Measurements from ENCODE around the gene VEGFB. TPM values are rescaled to one million over a fixed set of nuclear protein-coding genes. Genes with fewer than 3 reads are reported as not detected.

The VEGFB gene
- total RNA-seq, 4 donors from 2014 or later = 20.0 to 120 (median 26.0) TPM

GRCh38 chr11:64192434-64192833 lies 42.0 kb upstream of the VEGFB start:
- Histone ChIP-seq H3K4me3 (no peak overlapping the region), H3K27ac (no peak overlapping the region), H3K36me3 (no peaks in the 10 kb centered on the region), H3K9me3 (no peaks in the 10 kb centered on the region), H3K27me3 (no peaks in the 10 kb centered on the region), H3K4me1 (peaks cover 0 to 3% of the 10 kb centered on the region in 2 donors)
- intact Hi-C loops (cut with DNase I; ENCODE audit: low total_unique reads) = no loop called here
- TF ChIP-seq CTCF (IDR thresholded peaks at IDR 0.05) (no peak), POLR2A (IDR thresholded peaks at IDR 0.05) (no peak)
- DNase-seq = no peak

- Histone ChIP-seq H3K27ac (no peak overlapping the region), H3K36me3 (no peaks in the 10 kb centered on the region), H3K4me3 (no peak overlapping the region), H3K9me3 (no peaks in the 10 kb centered on the region), H3K4me1 (no peaks in the 10 kb centered on the region), H3K27me3 (no peaks in the 10 kb centered on the region)
- no peak for DNase-seq
- TF ChIP-seq POLR2A (IDR thresholded peaks at IDR 0.05) (no peak), CTCF (IDR thresholded peaks at IDR 0.05) (no peak)
- intact Hi-C loops (cut with DNase I; ENCODE audit: low total_unique reads) = no loop called here
These were observed 37.8 kb upstream of the VEGFB start for GRCh38 chr11:64196626-64197025.

- Histone ChIP-seq H3K36me3 (no peaks in the 10 kb centered on the region), H3K9me3 (no peaks in the 10 kb centered on the region), H3K27me3 (no peaks in the 10 kb centered on the region), H3K4me1 (no peaks in the 10 kb centered on the region), H3K4me3 (no peak overlapping the region), H3K27ac (no peak overlapping the region)
- DNase-seq = no peak
- TF ChIP-seq POLR2A (IDR thresholded peaks at IDR 0.05) = no peak
- no peak for TF ChIP-seq CTCF (IDR thresholded peaks at IDR 0.05)
- intact Hi-C loops (cut with DNase I; ENCODE audit: low total_unique reads) = no loop called here
These were observed 35.9 kb upstream of the VEGFB start for GRCh38 chr11:64198511-64198910.

GRCh38 chr11:64201543-64201942 lies 32.8 kb upstream of the VEGFB start:
- Histone ChIP-seq H3K36me3 (no peaks in the 10 kb centered on the region), H3K4me1 (no peaks in the 10 kb centered on the region), H3K27ac (no peak overlapping the region), H3K4me3 (no peak overlapping the region), H3K27me3 (no peaks in the 10 kb centered on the region), H3K9me3 (no peaks in the 10 kb centered on the region)
- DNase-seq = no peak
- intact Hi-C loops (cut with DNase I; ENCODE audit: low total_unique reads) = no loop called here
- no peak for TF ChIP-seq CTCF (IDR thresholded peaks at IDR 0.05)
- TF ChIP-seq POLR2A (IDR thresholded peaks at IDR 0.05) = no peak

GRCh38 chr11:64202992-64203391 lies 31.4 kb upstream of the VEGFB start:
- H3K4me3 ChIP-seq = no peak overlapping the region
- no peaks in the 10 kb centered on the region for H3K4me1 ChIP-seq
- no peaks in the 10 kb centered on the region for H3K9me3 ChIP-seq
- H3K36me3 ChIP-seq = no peaks in the 10 kb centered on the region
- no peak for DNase-seq
- TF ChIP-seq CTCF (IDR thresholded peaks at IDR 0.05) (no peak), POLR2A (IDR thresholded peaks at IDR 0.05) (no peak)
- no peaks in the 10 kb centered on the region for H3K27me3 ChIP-seq
- H3K27ac ChIP-seq = no peak overlapping the region
- intact Hi-C loops (cut with DNase I; ENCODE audit: low total_unique reads) = no loop called here

Measured in uterus (tissue), 4 donors.